Mononuclear cell (primary cell): ENCODE results near the gene PCIF1. TPM values are rescaled to one million over a fixed set of nuclear protein-coding genes. Genes with fewer than 3 reads are reported as not detected.
"Not testable (repeated sequence)": the region's sequence is repeated elsewhere in the genome, so short reads cannot be mapped to it uniquely, and the experiment has no call there.

Experiments used
- H3K27me3 ChIP-seq: 2 replicates; pipeline ENCODE4 v1.6.0; 2011; ENCODE audit warnings: low read length, control low read depth; ENCODE audit not compliant: insufficient read depth
- H3K4me1 ChIP-seq: 2 replicates; pipeline ENCODE4 v1.5.1; 2011; ENCODE audit warnings: mild to moderate bottlenecking, low read length, control low read depth; ENCODE audit not compliant: insufficient read depth
- H3K4me3 ChIP-seq: 2 replicates; pipeline ENCODE4 v1.5.1; 2011; ENCODE audit warnings: mild to moderate bottlenecking, low read length, moderate library complexity
- H3K9me3 ChIP-seq: 2 replicates; pipeline ENCODE4 v1.5.1; 2011; ENCODE audit warnings: low read depth, mild to moderate bottlenecking, control low read depth, low read length
- total RNA-seq: library from RNA; depleted of rRNA; stranded (reverse); fragments of >200 nt; gene quantifications from one replicate; pipeline ENCODE4 v1.2.3, GENCODE V29; 2012

PCIF1 gene
- total RNA-seq, 1 donor, result 48.0 TPM

GRCh38 chr20:45897692-45898091, 36.8 kb upstream of the PCIF1 start:
- no peak overlapping the region for H3K4me3 ChIP-seq
- no peaks in the 10 kb centered on the region for H3K9me3 ChIP-seq
- H3K27me3 ChIP-seq, result no peaks in the 10 kb centered on the region
- H3K4me1 ChIP-seq, result peaks cover 13% of the 10 kb centered on the region

- Histone ChIP-seq H3K9me3 (no peaks in the 10 kb centered on the region), H3K27me3 (no peaks in the 10 kb centered on the region), H3K4me1 (peaks cover 7% of the 10 kb centered on the region), H3K4me3 (no peak overlapping the region)
Measured at GRCh38 chr20:45898285-45898684, 36.2 kb upstream of the PCIF1 start.

- Histone ChIP-seq H3K4me1 (no peaks in the 10 kb centered on the region), H3K27me3 (no peaks in the 10 kb centered on the region), H3K4me3 (no peak overlapping the region), H3K9me3 (no peaks in the 10 kb centered on the region)
Measured at GRCh38 chr20:45899046-45899835, 35.2 kb upstream of the PCIF1 start.

- not testable (repeated sequence) for H3K27me3 ChIP-seq, H3K4me3 ChIP-seq, H3K4me1 ChIP-seq, H3K9me3 ChIP-seq
Measured at GRCh38 chr20:45901332-45901731, 33.2 kb upstream of the PCIF1 start.

GRCh38 chr20:45902199-45902701, 32.2 kb upstream of the PCIF1 start:
- no peaks in the 10 kb centered on the region for H3K27me3 ChIP-seq
- H3K9me3 ChIP-seq, result no peaks in the 10 kb centered on the region
- H3K4me3 ChIP-seq, result no peak overlapping the region
- H3K4me1 ChIP-seq, result no peaks in the 10 kb centered on the region

- H3K4me3 ChIP-seq, result no peak overlapping the region
- H3K4me1 ChIP-seq, result peaks cover 7% of the 10 kb centered on the region
- no peaks in the 10 kb centered on the region for H3K27me3 ChIP-seq
- H3K9me3 ChIP-seq, result no peaks in the 10 kb centered on the region
Measured at GRCh38 chr20:45904583-45905504, 29.6 kb upstream of the PCIF1 start.

- H3K4me1 ChIP-seq, result peaks cover 14% of the 10 kb centered on the region
- no peak overlapping the region for H3K4me3 ChIP-seq
- no peaks in the 10 kb centered on the region for H3K27me3 ChIP-seq
- no peaks in the 10 kb centered on the region for H3K9me3 ChIP-seq
Measured at GRCh38 chr20:45905505-45906079, 28.9 kb upstream of the PCIF1 start.

- H3K9me3 ChIP-seq, result no peaks in the 10 kb centered on the region
- no peaks in the 10 kb centered on the region for H3K27me3 ChIP-seq
- H3K4me1 ChIP-seq, result peaks cover 30% of the 10 kb centered on the region
- H3K4me3 ChIP-seq, result no peak overlapping the region
Measured at GRCh38 chr20:45907219-45907948, 27.1 kb upstream of the PCIF1 start.

- H3K9me3 ChIP-seq, result no peaks in the 10 kb centered on the region
- H3K4me3 ChIP-seq, result no peak overlapping the region
- peaks cover 33% of the 10 kb centered on the region for H3K4me1 ChIP-seq
- no peaks in the 10 kb centered on the region for H3K27me3 ChIP-seq
Measured at GRCh38 chr20:45908084-45908483, 26.4 kb upstream of the PCIF1 start.

- H3K4me3 ChIP-seq, result no peak overlapping the region
Measured at GRCh38 chr20:45909336-45909808, 25.1 kb upstream of the PCIF1 start.

GRCh38 chr20:45909817-45910669, 24.4 kb upstream of the PCIF1 start:
- Histone ChIP-seq H3K9me3 (no peaks in the 10 kb centered on the region), H3K4me1 (peaks cover 51% of the 10 kb centered on the region), H3K4me3 (no peak overlapping the region), H3K27me3 (no peaks in the 10 kb centered on the region)

More at GRCh38 chr20:45909336-45909808, 25.1 kb upstream of the PCIF1 start:
- H3K27me3 ChIP-seq, result no peaks in the 10 kb centered on the region
- H3K4me1 ChIP-seq, result peaks cover 45% of the 10 kb centered on the region
- H3K9me3 ChIP-seq, result no peaks in the 10 kb centered on the region

GRCh38 chr20:45910670-45911485, 23.6 kb upstream of the PCIF1 start:
- H3K4me3 ChIP-seq, result peak overlapping the region; percentile 41
- H3K27me3 ChIP-seq, result no peaks in the 10 kb centered on the region
- H3K4me1 ChIP-seq, result peaks cover 56% of the 10 kb centered on the region
- no peaks in the 10 kb centered on the region for H3K9me3 ChIP-seq
